Measurements from ENCODE around the gene DHRS11.

GRCh38 chr17:36601303-36602029, 9.8 kb downstream of the DHRS11 start, which contains the start of gene MRM1:
- TF ChIP-seq CTCF (IDR thresholded peaks at IDR 0.05), result peak in 1 of 3 experiments; percentile 24
- TF ChIP-seq POLR2A (IDR thresholded peaks at IDR 0.05), result no peak
